Measurements from ENCODE around the gene RASA2.
"Not testable (repeated sequence)": the region's sequence is repeated elsewhere in the genome, so short reads cannot be mapped to it uniquely, and the experiment has no call there.

Gene RASA2

DNA sequence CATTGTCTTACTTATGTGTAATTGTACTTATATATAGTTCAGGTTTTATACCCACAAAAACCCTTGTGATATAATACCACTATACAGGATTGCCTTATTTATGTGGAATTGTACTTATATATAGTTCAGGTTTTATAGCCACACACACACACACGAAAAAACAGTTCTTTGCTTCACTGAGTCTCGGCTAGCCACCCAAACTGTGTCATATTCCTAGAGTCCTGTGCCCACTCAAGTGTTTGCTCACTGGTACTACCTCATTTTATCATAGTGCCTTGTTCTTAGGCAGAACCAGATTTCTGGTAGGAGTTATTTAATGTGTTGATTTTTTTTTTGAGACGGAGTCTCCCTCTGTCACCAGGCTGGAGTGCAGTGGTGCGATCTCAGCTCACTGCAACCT, 12.5 kb downstream of the RASA2 start:
- peak; percentile 7 to 18 for ATAC-seq

GRCh38 chr3:141499965-141500364, 13.1 kb downstream of the RASA2 start:
- peak; percentile 17 to 19 for ATAC-seq

DNA sequence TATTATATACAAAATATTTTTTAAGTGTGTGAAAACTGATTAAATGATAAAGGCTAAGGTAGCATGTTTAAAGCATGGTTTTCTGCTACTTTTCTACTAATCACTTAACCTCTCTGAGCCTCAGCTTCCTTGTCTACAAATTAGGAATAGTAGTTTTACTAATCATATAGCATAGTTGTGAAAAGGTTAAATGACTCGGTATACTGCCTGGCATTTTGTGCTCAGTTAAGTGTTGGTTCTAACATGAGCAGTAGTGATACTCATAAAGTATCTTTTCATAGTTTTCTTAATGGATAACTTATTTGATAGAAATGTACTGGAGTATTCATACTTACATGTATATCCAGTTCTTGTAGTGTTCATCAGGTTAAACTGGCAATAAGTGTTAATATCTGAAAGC, 13.6 kb downstream of the RASA2 start:
- peak; percentile 16 to 22 for ATAC-seq

GRCh38 chr3:141505166-141505565, 18.3 kb downstream of the RASA2 start:
- no peak for ATAC-seq

DNA sequence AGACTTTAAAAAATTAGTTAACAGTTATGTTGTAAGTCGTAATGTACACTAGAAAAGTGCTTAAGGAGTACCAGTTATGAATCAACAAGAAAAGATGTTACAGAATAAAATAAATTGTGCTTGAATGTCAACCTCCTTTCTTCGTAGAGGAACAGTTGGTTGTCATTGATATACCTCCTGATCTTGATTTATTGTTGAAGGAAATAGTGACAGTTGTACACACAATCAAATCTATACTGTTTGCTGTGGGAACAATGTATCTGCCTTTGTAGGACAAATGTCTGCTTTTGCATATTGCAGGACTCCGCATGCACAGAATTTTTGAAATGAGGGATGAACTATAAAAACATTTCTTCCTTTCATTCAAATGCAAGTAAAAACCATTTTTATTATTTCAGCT, 19.2 kb downstream of the RASA2 start:
- ATAC-seq, result no peak

GRCh38 chr3:141507392-141508066, 20.7 kb downstream of the RASA2 start:
- peak in 1 of 2 donors; percentile 24 for ATAC-seq

GRCh38 chr3:141508067-141508436, 21.2 kb downstream of the RASA2 start:
- ATAC-seq, result peak in 1 of 2 donors; percentile 43

GRCh38 chr3:141511361-141511760, 24.5 kb downstream of the RASA2 start:
- no peak for ATAC-seq

- no peak for ATAC-seq
These were observed 27.6 kb downstream of the RASA2 start for GRCh38 chr3:141514382-141514781.

GRCh38 chr3:141519587-141519986, 32.8 kb downstream of the RASA2 start:
- peak; percentile 50 to 52 for ATAC-seq

DNA sequence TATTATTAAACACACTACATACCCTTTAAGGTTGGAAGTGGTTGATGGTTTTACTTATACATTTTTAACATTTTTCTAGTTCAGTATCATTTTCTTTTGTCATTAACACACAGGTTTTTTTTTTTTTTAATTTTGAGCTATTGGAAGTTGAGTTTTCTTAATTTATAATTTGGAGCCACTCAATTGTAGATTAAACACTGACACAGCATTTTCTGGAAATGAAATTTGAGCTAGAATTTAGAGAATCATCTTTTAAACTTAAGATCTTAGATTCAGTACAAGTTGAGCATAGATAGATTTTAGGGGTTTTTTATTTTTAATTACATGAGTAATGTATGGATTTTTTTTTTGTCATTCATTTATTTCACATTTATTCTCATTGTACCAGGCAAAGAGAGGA, 35.0 kb downstream of the RASA2 start:
- no peak for ATAC-seq

DNA sequence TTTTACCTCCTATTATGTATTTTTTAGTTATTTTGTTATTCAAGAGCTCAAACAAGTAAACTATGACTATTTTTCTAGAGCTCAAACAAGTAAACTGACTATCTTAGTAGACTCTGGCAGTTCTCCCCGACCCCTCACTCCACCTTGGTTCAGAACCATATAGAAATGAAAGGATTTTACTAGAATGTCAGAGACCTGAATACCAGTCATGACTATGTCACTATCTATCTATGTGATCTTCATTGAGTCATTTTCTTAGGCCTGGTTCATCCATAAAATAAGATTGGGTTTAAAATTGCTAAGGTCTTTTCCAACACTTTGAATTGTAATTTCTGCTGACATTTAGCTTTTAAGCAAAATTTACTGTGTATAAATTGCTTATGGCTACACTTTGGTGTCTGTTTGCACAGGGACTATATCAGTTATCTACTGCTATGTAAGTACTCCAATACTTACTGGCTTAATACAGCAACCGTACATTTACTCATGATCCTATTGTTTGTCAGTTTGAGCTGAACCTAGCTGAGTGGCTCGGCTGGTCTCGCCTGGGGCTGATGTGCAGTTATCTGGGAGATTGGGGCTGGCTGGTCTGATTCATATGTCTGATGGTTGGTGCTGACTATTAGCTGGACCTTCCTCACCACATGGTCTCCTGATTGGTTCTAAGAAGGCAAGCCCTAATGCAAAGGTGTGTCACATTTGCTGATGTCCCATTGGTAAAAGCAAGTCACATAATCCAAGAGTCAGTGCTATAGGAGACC, 37.0 kb downstream of the RASA2 start:
- peak; percentile 68 to 70 for ATAC-seq

DNA sequence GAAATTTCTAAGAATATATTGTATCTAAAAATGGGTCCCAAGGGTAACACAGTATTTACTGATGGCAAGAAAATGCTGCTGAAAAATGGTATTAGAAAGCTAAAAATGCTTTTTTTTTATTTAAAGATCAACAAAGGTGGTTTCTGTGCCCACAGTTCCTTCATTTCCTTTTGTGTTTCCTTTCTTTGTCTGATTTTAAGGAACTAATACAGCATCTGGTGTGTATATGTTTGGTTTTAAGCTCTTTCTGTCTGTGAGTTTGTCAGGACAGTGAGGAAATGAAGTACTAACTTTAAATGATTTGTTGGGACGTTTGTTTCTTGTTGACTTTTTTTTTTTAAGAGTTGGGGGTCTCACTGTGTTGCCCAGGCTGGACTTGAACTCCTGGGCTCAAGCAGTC, 38.2 kb downstream of the RASA2 start:
- ATAC-seq, result no peak

DNA sequence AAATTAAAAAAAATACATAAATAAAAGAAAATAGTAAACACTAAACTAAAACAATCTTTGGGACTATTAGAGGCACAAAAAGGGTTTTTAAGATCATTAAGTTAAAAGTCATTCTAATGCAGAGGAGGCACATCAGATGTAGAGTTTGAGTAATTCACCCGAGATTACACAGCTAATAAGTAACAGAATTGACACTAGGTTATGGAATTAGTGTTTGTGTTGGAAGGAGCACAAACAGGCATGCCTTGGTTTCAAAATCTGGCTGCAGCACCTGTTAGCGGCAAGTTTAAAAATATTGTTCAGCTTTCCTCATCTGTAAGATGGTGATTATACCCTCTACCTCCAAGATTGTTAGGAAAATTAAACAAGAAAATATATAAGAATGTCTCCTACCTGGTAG, 39.0 kb downstream of the RASA2 start:
- no peak for ATAC-seq

DNA sequence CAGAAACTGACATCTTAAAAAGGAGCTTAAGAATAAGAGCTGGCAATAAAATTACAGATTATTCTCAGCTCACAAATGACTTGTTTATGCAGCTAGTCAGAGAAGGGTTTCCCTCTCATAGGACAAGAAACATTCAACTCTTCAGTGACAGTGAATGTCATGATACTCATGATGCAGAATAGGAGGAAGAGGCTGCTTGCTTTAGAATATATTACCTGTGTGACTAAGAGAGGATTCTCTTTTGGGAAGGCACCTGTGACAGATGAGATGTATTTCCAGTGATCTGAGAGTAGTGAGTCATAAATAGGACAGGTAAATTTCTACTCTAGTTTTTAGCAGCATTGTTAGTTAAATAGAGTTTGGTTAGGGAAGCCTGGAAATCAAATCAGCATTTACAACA, 39.9 kb downstream of the RASA2 start:
- peak; percentile 47 to 52 for ATAC-seq

DNA sequence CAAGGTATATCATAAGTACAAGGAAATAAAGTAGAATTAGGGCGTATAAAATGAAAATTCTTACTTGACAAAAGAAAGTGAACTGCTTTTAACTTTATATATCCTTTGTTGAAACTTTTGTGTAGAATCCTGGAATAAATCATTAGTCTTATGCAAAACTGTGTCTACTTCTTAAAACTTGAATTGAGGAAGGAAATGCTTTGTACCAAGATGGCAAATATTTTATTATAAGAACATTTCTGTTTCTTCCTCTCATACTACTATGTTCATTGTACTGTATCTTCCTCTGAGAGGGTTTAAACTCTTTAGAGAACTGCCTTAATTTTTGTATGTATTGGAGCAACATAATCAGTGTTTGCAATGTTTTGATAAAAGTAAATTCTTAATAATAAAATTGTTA, 42.0 kb downstream of the RASA2 start:
- no peak for ATAC-seq

DNA sequence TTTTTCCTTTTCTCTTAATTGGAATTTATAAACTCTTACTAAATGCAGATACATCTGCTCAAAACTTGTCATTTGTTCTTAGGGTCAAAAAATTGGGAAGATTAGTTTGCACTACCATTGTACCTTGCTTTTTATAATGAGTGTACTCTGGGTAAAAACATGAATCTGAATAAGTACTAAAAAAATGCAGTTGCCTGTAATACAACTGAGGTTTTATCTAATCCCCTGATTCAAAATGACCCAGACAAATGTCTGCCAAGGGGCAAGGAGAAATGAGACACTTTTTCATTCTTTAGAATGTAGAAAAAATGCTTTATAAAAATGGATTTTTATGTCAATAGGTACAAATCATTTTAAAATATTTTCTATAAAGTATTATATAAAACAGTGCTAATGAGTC, 42.4 kb downstream of the RASA2 start:
- no peak for ATAC-seq

GRCh38 chr3:141529717-141530414, 43.0 kb downstream of the RASA2 start:
- ATAC-seq, result peak; percentile 42 to 48

DNA sequence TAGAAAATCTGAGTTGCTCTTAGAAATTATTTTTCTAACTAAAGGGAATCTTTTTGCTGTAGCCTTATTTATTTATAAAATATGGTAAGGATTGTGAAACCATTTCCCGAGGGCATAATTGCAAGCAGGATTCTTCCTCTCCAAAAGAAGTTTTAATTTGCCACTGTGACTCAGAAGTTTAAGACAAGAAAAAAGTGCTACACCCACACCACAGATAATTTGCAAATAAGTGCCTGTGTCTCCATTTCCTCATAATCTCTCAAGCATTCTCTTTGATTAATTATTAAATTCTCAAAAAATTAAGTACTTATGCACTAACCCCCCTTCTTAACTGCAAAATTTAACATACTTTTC, 43.6 kb downstream of the RASA2 start:
- ATAC-seq, result no peak

DNA sequence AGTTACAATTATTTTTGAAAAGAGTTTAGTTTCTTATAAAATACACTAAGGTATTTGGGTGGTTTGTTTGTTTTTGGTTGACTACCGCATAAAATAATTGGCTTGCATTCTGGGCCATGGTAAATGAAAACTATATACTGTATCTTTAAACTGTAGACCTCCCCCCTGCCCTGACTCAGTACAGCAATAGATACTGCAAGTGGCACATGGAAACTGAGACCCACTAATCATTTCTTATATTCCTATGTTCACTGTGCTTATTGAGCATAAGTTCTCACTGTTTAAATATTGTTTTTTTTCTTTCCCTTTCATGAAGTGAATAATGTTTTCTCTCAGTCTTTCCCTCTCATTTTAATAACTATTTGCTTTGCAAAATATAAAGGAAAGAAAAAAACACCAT, 45.8 kb downstream of the RASA2 start:
- peak; percentile 73 to 78 for ATAC-seq

GRCh38 chr3:141536017-141536416, 49.2 kb downstream of the RASA2 start:
- not testable (repeated sequence) for ATAC-seq

GRCh38 chr3:141537856-141538255, 51.0 kb downstream of the RASA2 start:
- ATAC-seq, result no peak

DNA sequence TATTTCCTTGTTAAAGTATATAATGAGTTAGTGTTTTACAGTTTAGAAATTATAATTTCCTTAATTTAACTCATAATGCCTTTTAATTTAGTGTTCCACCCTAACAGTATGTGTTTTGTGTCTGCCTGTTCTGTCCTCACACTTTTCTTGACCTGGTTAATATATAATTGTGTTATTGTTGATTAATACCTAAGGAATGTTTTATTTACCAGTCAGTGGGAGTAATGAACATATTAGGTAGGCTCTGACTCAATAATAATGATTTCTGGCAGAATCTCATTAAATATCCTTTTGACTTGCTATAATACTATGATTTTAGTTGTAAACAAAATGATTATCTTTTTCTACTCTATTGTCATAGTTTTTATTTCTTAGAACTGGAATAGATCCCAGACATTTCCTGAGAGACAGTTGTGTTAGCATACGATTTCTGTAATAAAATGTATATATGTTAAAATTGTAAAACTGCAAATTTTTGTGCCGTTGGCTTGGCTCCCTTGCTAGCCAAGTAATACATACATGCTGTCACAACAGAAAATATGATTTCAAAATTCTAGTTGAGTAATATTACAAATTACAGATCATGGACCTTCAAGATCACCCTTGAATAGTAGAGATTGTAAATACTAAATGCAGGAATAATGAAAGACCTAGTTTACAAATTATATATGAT, 51.9 kb downstream of the RASA2 start:
- ATAC-seq, result no peak

Measured in activated CD4-positive, CD25-positive, alpha-beta regulatory T cell treated with anti-CD3 and anti-CD28 coated beads, Interleukin-2, amount 50 U/mL, for 24 hours (primary cell).